Stimulated activated naive CD8-positive, alpha-beta T cell treated with anti-CD3 and anti-CD28 coated beads, Interleukin-15, Interleukin-2, amounts not matched to agents 100 ng/mL and 50 ng/mL, for 24 hours (primary cell): Measurements from ENCODE around the gene E2F2.

Source experiments
- H3K27ac Mint-ChIP-seq: one replicate; pipeline ENCODE4 v1.8.0; 2021; ENCODE audit warnings: mild to moderate bottlenecking, mixed read lengths
- H3K27me3 Mint-ChIP-seq: one replicate; pipeline ENCODE4 v1.8.0; 2021; ENCODE audit warnings: mixed read lengths
- H3K36me3 Mint-ChIP-seq: one replicate; pipeline ENCODE4 v1.8.0; 2021; ENCODE audit warnings: low read depth, mixed read lengths
- H3K4me1 Mint-ChIP-seq: one replicate; pipeline ENCODE4 v1.8.0; 2021; ENCODE audit warnings: low read depth, mixed read lengths
- H3K4me3 Mint-ChIP-seq: one replicate; pipeline ENCODE4 v1.8.0; 2021; ENCODE audit warnings: mild to moderate bottlenecking, mixed read lengths
- H3K9me3 Mint-ChIP-seq: one replicate; pipeline ENCODE4 v1.8.0; 2021; ENCODE audit warnings: mixed read lengths

The E2F2 gene

DNA sequence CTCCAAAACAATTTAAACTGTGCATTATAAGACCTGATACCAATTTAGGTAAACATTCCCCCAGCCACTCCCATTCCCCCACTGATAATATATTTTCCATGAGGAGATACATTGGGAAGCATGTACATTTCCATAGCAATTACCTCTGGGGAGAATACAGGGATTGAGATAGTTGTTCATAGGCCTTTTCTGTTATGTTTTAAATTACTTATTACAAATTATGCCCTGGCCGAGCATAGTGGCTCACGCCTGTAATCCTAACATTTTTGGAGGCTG, 51.4 kb downstream of the E2F2 start:
- H3K4me3 Mint-ChIP-seq: no peak overlapping the region
- H3K4me1 Mint-ChIP-seq: peaks cover 15% of the 10 kb centered on the region
- no peaks in the 10 kb centered on the region for H3K36me3 Mint-ChIP-seq
- H3K27me3 Mint-ChIP-seq: peaks cover 19% of the 10 kb centered on the region
- H3K9me3 Mint-ChIP-seq: no peaks in the 10 kb centered on the region
- no peak overlapping the region for H3K27ac Mint-ChIP-seq

DNA sequence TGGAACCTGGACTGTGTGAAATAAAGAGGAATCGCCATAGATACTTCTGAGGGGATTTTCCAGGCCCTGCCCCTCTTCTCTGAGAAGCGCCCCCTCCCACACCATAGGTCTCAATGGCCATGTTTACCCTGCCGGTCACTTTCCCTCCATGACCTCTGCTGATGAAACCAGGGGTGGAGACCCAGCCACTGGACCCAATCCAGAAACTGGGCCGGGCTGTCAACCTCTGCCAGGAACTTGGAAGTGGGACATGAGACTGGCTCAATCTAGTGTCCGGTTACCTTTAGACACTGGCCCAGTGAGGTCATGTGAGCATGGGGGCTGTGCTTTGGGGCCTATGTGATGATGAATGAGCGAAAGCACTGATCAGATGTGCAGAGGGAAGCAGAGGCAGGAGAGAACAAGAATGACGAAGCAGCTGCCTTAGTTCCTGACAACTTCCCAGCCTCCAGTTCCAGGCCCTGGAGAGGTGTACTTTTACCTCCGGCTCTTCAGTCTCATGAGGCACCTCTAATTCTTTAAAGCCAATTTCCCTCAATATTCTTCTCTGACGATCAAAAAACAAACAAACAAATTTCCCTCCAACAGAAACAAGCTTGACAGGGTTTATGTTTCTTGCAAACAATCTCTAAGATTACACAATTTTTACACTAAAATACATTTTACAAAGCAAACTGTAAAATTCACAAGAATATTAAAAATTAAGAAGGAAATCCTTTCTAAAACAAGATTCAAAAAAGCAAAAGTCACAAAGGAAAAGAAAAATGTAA, 52.0 kb downstream of the E2F2 start:
- peaks cover 15% of the 10 kb centered on the region for H3K4me1 Mint-ChIP-seq
- H3K9me3 Mint-ChIP-seq: no peaks in the 10 kb centered on the region
- no peak overlapping the region for H3K4me3 Mint-ChIP-seq
- H3K27ac Mint-ChIP-seq: no peak overlapping the region
- no peaks in the 10 kb centered on the region for H3K36me3 Mint-ChIP-seq
- peaks cover 19% of the 10 kb centered on the region for H3K27me3 Mint-ChIP-seq

DNA sequence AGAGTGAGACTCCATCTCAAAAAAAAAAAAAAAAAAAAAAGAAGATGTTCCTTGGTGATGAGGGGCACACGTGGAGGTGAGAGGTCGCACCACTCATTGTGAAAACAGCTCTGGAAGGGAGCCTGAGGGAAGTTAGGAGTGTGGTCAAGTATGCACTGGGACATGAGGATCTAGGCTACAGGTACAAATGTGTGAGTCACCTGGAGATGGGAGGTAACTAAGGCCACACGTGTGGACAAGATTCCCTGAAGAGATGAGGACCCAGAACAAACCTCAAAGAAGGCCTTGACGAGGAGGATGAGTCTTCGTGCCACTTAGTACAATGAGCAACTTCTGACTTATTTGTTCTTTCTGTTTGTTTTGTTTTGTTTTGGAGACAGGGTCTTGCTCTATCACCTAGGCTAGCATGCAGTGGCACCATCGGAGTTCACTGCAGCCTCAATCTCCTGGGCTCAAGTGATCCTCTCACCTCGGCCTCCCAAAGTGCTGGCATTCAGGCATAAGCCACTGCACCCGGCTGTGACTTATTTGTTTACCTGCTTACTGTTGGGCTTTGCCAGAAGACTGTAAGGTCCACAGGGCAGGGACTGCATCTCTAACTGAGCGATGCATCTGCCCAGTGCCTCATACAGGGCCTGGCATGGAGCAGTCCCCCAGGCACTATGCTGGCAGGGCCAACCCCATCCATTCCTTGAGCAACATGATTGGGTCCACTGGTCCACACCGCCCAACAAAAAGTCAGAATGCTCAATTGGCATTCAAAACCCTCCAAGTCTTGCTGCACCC, 53.5 kb downstream of the E2F2 start:
- Mint-ChIP-seq H3K4me1 (peaks cover 7% of the 10 kb centered on the region), H3K27ac (no peak overlapping the region), H3K9me3 (no peaks in the 10 kb centered on the region), H3K4me3 (no peak overlapping the region), H3K27me3 (peaks cover 10% of the 10 kb centered on the region), H3K36me3 (no peaks in the 10 kb centered on the region)

DNA sequence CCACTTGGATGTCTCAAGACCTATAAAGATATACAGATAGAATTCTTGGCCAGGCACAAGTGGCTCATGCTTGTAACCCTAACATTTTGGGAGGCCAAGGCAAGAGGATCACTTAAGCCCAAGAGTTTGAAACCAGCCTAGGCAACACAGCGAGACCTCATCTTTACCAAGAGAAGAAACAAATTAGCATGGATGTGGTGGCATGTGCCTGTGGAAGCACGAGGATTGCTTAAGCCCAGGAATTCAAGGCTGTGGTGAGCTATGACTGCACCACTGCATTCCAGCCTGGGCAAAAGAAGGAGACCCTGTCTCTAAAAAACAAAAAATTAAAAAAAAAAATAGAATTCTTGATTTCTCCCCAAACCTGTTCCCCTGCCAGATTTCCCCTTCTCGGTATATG, 55.4 kb downstream of the E2F2 start:
- Mint-ChIP-seq H3K27me3 (peaks cover 3% of the 10 kb centered on the region), H3K4me3 (no peak overlapping the region), H3K36me3 (no peaks in the 10 kb centered on the region), H3K27ac (no peak overlapping the region), H3K9me3 (no peaks in the 10 kb centered on the region), H3K4me1 (peaks cover under 1% of the 10 kb centered on the region)

DNA sequence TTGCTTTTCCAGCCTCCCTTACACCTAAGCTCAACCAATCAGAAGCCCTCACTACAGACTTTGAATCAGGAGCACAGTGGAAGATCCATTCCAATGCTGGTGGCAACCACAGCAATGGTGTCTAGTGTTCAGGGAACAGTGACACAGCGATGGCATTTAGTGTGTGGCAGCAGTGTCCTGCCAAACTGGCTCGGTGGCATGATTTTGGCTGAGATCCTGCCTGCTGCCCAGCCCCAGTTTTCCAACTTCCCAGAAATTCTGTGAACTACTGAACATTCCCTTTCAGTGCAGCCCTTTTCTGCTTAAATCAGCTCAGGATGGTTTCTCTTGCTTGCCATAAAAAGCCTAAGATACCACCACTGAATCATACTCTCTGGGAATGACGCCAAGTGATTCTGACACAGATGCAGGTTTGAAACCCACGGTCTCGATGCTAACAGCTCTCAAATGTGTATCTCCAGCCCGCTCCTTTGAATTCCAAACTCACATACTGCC, 55.9 kb downstream of the E2F2 start:
- H3K27me3 Mint-ChIP-seq: peaks cover 3% of the 10 kb centered on the region
- no peak overlapping the region for H3K27ac Mint-ChIP-seq
- no peak overlapping the region for H3K4me3 Mint-ChIP-seq
- no peaks in the 10 kb centered on the region for H3K9me3 Mint-ChIP-seq
- H3K36me3 Mint-ChIP-seq: no peaks in the 10 kb centered on the region
- no peaks in the 10 kb centered on the region for H3K4me1 Mint-ChIP-seq

- H3K4me1 Mint-ChIP-seq: no peaks in the 10 kb centered on the region
- H3K27ac Mint-ChIP-seq: no peak overlapping the region
- H3K9me3 Mint-ChIP-seq: no peaks in the 10 kb centered on the region
- H3K36me3 Mint-ChIP-seq: no peaks in the 10 kb centered on the region
- peaks cover 3% of the 10 kb centered on the region for H3K27me3 Mint-ChIP-seq
- H3K4me3 Mint-ChIP-seq: no peak overlapping the region
Observed at GRCh38 chr1:23473037-23473800, 57.8 kb downstream of the E2F2 start.

DNA sequence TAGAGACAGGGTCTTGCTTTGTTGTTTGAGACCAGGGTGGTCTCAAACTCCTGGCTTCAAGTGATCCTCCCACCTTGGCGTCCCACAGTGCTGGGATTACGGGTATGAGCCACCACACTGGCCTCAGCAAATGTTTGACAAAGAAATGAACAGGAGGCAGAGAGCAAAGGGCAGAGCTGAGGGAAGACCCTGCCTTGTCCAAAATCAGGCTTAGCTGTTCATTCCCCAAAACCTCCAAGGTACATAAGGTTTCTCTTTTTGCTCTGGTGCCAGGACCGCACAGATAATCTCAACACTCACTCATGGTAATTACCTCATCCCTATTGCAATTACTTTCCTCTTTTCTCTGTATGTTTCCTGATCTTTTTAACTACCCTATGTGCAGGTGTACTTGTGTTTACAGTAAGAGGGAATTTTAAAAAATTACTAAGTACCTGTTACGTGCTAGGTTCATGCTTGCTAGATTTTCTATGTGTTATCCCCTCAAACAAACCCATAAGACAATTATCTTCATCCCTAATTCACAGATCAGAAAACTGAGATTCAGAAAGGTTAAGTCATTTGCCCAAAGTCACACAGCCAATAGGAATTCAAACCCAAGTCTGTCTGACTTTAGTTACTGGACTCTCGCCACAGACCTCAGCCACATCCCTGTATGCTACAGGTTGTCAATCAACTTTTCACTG, 58.5 kb downstream of the E2F2 start:
- peaks cover 3% of the 10 kb centered on the region for H3K27me3 Mint-ChIP-seq
- no peaks in the 10 kb centered on the region for H3K4me1 Mint-ChIP-seq
- no peaks in the 10 kb centered on the region for H3K36me3 Mint-ChIP-seq
- no peak overlapping the region for H3K4me3 Mint-ChIP-seq
- no peaks in the 10 kb centered on the region for H3K9me3 Mint-ChIP-seq
- H3K27ac Mint-ChIP-seq: no peak overlapping the region

DNA sequence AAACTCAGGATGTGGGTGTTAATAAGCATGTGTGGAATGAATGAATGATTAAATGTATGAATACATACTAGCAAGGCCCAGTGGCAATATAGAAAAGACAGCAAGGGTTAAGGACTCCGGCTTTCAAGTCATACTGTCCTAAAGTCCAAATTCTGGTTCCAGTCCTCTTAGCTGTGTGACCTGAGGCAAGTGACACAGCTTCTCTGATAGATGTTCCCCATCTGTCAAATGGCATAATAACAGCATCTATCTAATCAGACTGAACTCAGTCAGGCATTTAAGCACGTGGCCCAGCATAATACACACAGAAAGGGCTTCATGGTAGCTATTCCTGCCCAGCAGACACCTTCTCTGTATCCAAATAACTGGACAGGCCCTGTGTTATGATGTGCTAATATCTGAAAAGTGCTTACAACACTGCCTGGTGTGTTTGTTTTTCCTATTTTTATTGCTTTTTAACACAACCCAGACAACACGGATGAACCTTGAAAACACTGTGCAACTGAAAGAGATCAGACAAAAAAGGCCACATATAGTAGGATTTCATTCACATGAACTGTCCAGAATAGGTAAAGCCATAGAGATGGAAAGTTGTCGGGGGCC, 59.5 kb downstream of the E2F2 start:
- no peaks in the 10 kb centered on the region for H3K36me3 Mint-ChIP-seq
- H3K4me3 Mint-ChIP-seq: no peak overlapping the region
- peaks cover 3% of the 10 kb centered on the region for H3K27me3 Mint-ChIP-seq
- H3K27ac Mint-ChIP-seq: no peak overlapping the region
- H3K4me1 Mint-ChIP-seq: no peaks in the 10 kb centered on the region
- H3K9me3 Mint-ChIP-seq: no peaks in the 10 kb centered on the region

DNA sequence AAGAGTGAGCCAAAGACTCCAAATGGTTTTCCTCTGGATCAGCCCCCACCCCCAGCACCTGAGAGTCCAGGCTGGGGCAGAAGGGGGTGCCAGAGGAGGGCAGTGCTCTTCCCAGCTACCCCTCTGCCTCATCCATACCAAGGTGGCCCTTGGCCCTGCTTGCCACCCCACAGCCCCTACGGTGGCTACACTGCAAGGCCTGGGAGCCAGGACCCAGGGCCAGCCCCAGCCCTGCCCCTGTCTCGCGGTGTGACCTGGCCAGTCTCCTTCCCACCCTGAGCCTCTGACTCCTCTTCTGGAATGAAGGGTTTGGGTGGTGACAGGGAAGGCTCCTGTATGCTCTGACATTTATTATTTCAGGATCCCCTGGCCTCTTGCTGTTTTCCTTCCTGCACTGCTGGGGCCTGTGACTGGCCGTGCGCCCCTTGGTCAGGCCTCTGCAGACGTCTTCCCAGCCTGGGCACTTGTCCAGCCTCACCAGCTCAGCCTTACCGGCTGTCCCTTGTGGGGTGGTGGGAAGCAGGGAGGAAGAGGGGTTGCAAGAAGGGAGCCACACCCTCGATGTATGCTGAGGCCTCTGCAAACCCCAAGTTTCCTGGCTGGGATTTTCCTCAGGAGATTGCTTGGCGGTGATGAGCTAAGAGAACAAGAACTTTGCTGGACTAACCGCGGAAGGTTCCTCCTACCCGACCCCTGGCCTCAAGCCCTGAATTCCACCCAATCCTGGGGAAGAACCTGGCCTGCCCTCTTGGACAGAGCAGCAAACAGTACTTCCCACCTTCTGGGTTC, 60.6 kb downstream of the E2F2 start:
- no peaks in the 10 kb centered on the region for H3K36me3 Mint-ChIP-seq
- H3K4me1 Mint-ChIP-seq: no peaks in the 10 kb centered on the region
- no peak overlapping the region for H3K4me3 Mint-ChIP-seq
- H3K9me3 Mint-ChIP-seq: no peaks in the 10 kb centered on the region
- H3K27me3 Mint-ChIP-seq: no peaks in the 10 kb centered on the region
- no peak overlapping the region for H3K27ac Mint-ChIP-seq

DNA sequence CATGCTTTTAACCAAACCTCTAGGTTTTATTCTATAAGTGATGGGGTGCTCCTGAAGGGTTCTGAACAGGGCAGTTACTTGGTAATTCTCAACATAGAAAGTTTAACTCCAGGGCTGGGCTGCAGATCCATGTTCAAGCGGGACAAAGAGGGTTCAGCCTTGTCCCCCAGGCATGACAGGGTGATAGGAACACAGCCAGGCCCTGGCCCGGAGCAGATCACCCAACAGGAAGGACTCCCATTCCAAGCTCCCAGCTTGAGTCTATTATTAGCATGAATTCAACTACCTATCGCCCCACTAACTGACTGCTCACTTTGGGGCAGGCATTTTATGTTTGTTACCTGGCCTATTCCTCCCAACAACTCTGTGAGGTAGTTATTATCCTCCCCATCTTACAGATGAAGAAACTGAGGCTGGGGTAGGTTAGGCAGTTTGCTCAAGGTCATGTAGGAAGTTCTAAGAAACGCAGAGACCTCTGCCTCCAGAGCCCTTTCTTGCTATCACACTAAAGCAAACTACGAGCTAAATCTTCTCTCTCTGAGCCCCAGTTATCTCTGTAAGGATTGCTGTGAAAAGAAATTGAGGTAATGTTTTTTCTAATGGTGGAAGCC, 61.6 kb downstream of the E2F2 start:
- H3K4me1 Mint-ChIP-seq: no peaks in the 10 kb centered on the region
- H3K4me3 Mint-ChIP-seq: no peak overlapping the region
- H3K9me3 Mint-ChIP-seq: no peaks in the 10 kb centered on the region
- no peaks in the 10 kb centered on the region for H3K27me3 Mint-ChIP-seq
- H3K27ac Mint-ChIP-seq: no peak overlapping the region
- H3K36me3 Mint-ChIP-seq: no peaks in the 10 kb centered on the region

DNA sequence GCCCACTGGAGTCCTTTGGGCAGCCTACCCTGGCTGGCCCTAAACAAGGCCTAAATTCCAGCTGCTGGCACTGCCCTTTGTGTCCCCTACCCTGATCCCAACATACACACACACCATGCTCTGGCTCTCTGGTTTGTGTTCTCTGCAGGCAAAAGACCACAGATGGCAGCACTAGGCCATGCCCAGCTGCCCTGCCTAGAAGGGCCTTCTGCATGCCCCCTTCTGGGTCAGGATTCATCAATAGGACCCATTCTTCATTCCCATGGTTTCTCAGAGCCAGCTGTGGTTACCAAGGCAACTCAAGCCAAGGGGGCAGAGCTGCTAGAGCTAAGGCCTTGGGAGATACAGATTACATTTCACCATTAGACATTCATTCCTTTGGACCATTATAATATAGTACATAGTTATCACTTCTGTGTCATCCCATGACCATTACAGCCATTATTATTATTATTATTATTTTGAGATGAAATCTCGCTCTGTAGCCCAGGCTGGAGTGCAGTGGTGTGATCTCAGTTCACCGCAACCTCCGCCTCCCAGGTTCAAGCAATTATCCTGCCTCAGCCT, 64.5 kb downstream of the E2F2 start:
- Mint-ChIP-seq H3K4me3 (no peak overlapping the region), H3K4me1 (no peaks in the 10 kb centered on the region), H3K27me3 (no peaks in the 10 kb centered on the region), H3K27ac (no peak overlapping the region), H3K36me3 (no peaks in the 10 kb centered on the region), H3K9me3 (no peaks in the 10 kb centered on the region)

GRCh38 chr1:23463286-23463685, 67.7 kb downstream of the E2F2 start:
- Mint-ChIP-seq H3K4me1 (no peaks in the 10 kb centered on the region), H3K27ac (no peak overlapping the region), H3K27me3 (peaks cover 3% of the 10 kb centered on the region), H3K9me3 (no peaks in the 10 kb centered on the region), H3K36me3 (no peaks in the 10 kb centered on the region), H3K4me3 (no peak overlapping the region)

- H3K4me3 Mint-ChIP-seq: no peak overlapping the region
- no peaks in the 10 kb centered on the region for H3K4me1 Mint-ChIP-seq
- H3K27me3 Mint-ChIP-seq: peaks cover 4% of the 10 kb centered on the region
- H3K36me3 Mint-ChIP-seq: no peaks in the 10 kb centered on the region
- no peaks in the 10 kb centered on the region for H3K9me3 Mint-ChIP-seq
- H3K27ac Mint-ChIP-seq: no peak overlapping the region
Observed at GRCh38 chr1:23462766-23463165, 68.3 kb downstream of the E2F2 start.
